Smooth muscle cell of the umbilical artery (primary cell): ENCODE data around the gene NRIP1. TPM values are rescaled to one million over a fixed set of nuclear protein-coding genes. Genes with fewer than 3 reads are reported as not detected.

ENCODE experiments used
- total RNA-seq: library from RNA; depleted of rRNA; stranded (reverse); fragments of >200 nt; gene quantifications from 2 replicates; pipeline ENCODE4 v1.2.3, GENCODE V29; 2014

NRIP1 gene, protein sequence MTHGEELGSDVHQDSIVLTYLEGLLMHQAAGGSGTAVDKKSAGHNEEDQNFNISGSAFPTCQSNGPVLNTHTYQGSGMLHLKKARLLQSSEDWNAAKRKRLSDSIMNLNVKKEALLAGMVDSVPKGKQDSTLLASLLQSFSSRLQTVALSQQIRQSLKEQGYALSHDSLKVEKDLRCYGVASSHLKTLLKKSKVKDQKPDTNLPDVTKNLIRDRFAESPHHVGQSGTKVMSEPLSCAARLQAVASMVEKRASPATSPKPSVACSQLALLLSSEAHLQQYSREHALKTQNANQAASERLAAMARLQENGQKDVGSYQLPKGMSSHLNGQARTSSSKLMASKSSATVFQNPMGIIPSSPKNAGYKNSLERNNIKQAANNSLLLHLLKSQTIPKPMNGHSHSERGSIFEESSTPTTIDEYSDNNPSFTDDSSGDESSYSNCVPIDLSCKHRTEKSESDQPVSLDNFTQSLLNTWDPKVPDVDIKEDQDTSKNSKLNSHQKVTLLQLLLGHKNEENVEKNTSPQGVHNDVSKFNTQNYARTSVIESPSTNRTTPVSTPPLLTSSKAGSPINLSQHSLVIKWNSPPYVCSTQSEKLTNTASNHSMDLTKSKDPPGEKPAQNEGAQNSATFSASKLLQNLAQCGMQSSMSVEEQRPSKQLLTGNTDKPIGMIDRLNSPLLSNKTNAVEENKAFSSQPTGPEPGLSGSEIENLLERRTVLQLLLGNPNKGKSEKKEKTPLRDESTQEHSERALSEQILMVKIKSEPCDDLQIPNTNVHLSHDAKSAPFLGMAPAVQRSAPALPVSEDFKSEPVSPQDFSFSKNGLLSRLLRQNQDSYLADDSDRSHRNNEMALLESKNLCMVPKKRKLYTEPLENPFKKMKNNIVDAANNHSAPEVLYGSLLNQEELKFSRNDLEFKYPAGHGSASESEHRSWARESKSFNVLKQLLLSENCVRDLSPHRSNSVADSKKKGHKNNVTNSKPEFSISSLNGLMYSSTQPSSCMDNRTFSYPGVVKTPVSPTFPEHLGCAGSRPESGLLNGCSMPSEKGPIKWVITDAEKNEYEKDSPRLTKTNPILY (N-terminal part only)
- 70.1 and 124 TPM in 2 replicates for total RNA-seq

DNA sequence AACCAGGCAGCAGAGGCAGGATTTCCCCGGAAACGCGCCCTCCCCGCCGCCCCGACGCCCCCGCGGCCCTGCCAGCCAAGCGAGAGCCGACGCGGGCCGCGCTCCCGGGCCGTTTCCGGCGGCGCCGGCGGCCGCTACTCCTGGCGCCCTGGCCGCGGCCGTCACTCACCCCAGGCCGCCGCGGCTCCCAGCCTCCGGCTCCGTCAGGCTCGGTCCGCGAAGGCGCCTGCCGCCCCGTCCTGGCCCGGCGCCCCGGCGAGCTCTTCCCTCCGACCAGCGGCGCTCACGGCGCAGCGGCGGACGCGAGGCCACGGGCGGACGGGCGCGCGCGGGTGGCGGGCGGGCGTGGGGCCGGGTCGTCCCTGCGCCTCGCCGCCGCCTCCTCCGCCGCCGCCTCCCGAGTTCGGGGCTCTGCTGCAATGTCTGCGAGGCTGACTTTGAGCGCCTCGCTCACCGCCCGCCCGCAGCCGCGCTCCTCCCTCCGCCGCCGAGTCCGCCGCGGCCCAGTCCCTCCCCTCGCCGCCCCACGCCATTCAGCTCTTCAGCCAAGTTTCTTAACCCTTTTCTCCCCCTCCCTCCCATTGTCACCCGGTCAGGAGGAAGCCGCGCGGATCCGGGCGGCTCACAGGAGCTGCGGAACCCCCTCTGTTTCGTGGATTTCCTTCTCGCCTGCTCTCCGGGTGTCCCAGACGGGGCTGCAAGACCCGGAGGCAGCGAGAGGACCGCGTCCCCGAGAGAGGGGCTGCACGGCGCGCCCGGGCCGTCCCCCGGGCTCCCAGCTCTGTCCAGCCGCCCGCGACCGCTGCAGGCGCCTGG, at the start of gene NRIP1:
Gene NRIP1 (minus strand): TSS at position 425 of the 816 bp plus-strand sequence. CDS start 96,808 bp downstream, outside the sequence.

